WERI-Rb-1 (cell line): ENCODE measurements around the gene LMX1B.
A peak's percentile ranks its signal among the peaks of the same experiment; 100 is the strongest.

Experiments
- DNase-seq: peaks from one replicate; pipeline ENCODE4 v3.0.0-alpha.2; 2020
- H3K27ac ChIP-seq: fragments of 250-450 bp; sonication (Bioruptor Pico); 2 replicates; pipeline ENCODE4 v1.5.1; 2020; ENCODE audit warnings: mild to moderate bottlenecking, moderate library complexity
- H3K27me3 ChIP-seq: fragments of 250-450 bp; sonication (Bioruptor Pico); 2 replicates; pipeline ENCODE4 v1.5.1; 2021; ENCODE audit warnings: mild to moderate bottlenecking, low read depth, moderate library complexity; ENCODE audit not compliant: insufficient read depth, severe bottlenecking
- H3K36me3 ChIP-seq: fragments of 250-450 bp; sonication (Bioruptor Pico); 2 replicates; pipeline ENCODE4 v1.5.1; 2020; ENCODE audit warnings: mild to moderate bottlenecking, moderate library complexity
- H3K4me3 ChIP-seq: 2 replicates; pipeline ENCODE4 v1.5.1; 2011; ENCODE audit warnings: low read depth, mild to moderate bottlenecking, control low read depth, low read length
- H3K9me3 ChIP-seq: fragments of 250-450 bp; sonication (Bioruptor Pico); 2 replicates; pipeline ENCODE4 v1.5.1; 2021; ENCODE audit warnings: mild to moderate bottlenecking, moderate library complexity; ENCODE audit not compliant: severe bottlenecking
- CTCF ChIP-seq: IDR thresholded peaks from 2 replicates; pipeline ENCODE4 v1.5.1; 2011; ENCODE audit warnings: low read depth, mild to moderate bottlenecking, control low read depth, inconsistent platforms, low read length

The LMX1B gene

GRCh38 chr9:126684345-126684744, 70.6 kb downstream of the LMX1B start:
- Histone ChIP-seq H3K27me3 (peaks cover 39% of the 10 kb centered on the region), H3K9me3 (no peaks in the 10 kb centered on the region), H3K27ac (no peak overlapping the region), H3K4me3 (no peak overlapping the region), H3K36me3 (no peaks in the 10 kb centered on the region)
- TF ChIP-seq CTCF: no peak
- no peak for DNase-seq

- no peak for TF ChIP-seq CTCF
- Histone ChIP-seq H3K9me3 (no peaks in the 10 kb centered on the region), H3K27ac (no peak overlapping the region), H3K4me3 (no peak overlapping the region), H3K27me3 (peaks cover 39% of the 10 kb centered on the region), H3K36me3 (no peaks in the 10 kb centered on the region)
- no peak for DNase-seq
These were observed 71.3 kb downstream of the LMX1B start for GRCh38 chr9:126684965-126685465.

- DNase-seq: no peak
- H3K27ac ChIP-seq: no peak overlapping the region
- peaks cover 32% of the 10 kb centered on the region for H3K27me3 ChIP-seq
- no peaks in the 10 kb centered on the region for H3K9me3 ChIP-seq
- no peaks in the 10 kb centered on the region for H3K36me3 ChIP-seq
- H3K4me3 ChIP-seq: no peak overlapping the region
- TF ChIP-seq CTCF: no peak
These were observed 74.3 kb downstream of the LMX1B start for GRCh38 chr9:126687930-126688461.

- Histone ChIP-seq H3K4me3 (no peak overlapping the region), H3K27me3 (peaks cover 27% of the 10 kb centered on the region), H3K36me3 (no peaks in the 10 kb centered on the region), H3K9me3 (no peaks in the 10 kb centered on the region), H3K27ac (no peak overlapping the region)
- DNase-seq: no peak
- peak; percentile 23; the same call in 1 of the 2 replicates for TF ChIP-seq CTCF
These were observed 74.9 kb downstream of the LMX1B start for GRCh38 chr9:126688617-126689016.

GRCh38 chr9:126689027-126689825, 75.5 kb downstream of the LMX1B start:
- Histone ChIP-seq H3K27ac (no peak overlapping the region), H3K27me3 (peaks cover 23% of the 10 kb centered on the region), H3K4me3 (no peak overlapping the region), H3K36me3 (no peaks in the 10 kb centered on the region), H3K9me3 (no peaks in the 10 kb centered on the region)
- no peak for TF ChIP-seq CTCF
- DNase-seq: no peak
